A549 (cell line): ENCODE data around the gene ARHGEF38.

Source experiments
- BHLHE40 ChIP-seq: IDR thresholded peaks from 2 replicates; pipeline ENCODE4 v1.6.1; 2012; ENCODE audit warnings: low read depth, low read length, inconsistent platforms
- CBX2 ChIP-seq: fragments of 200-600 bp; sonication (generic); IDR thresholded peaks from 2 replicates; pipeline ENCODE4 v1.6.1; 2016; ENCODE audit warnings: low read depth, mild to moderate bottlenecking, borderline replicate concordance
- CEBPB ChIP-seq, 2 experiments: fragments of >200 bp in 1 of 2; sonication (Bioruptor Twin) in 1 of 2; formaldehyde crosslinking in 1 of 2; IDR thresholded peaks; 2 replicates each; pipeline ENCODE4 v1.6.1; 2012 to 2016
- CHD4 ChIP-seq: fragments of 200-600 bp; sonication (generic); IDR thresholded peaks from 2 replicates; pipeline ENCODE4 v1.6.1; 2016; ENCODE audit warnings: antibody characterized with exemption, mild to moderate bottlenecking, borderline replicate concordance
- CTCF ChIP-seq: fragments of >200 bp; sonication (Bioruptor Twin); formaldehyde crosslinking; IDR thresholded peaks from 3 replicates; pipeline ENCODE4 v1.5.1; 2016
- MAFK ChIP-seq: fragments of 450-650 bp; IDR thresholded peaks from 2 replicates; pipeline ENCODE4 v1.6.1; 2014; ENCODE audit not compliant: partially characterized antibody
- MAX ChIP-seq: IDR thresholded peaks from 2 replicates; pipeline ENCODE4 v1.6.1; 2012
- POLR2A ChIP-seq: IDR thresholded peaks from 2 replicates; pipeline ENCODE4 v1.6.1; 2012; ENCODE audit warnings: mild to moderate bottlenecking, low read length
- RFX5 ChIP-seq: fragments of 450-650 bp; IDR thresholded peaks from 2 replicates; pipeline ENCODE4 v1.7.1; 2014; ENCODE audit warnings: antibody characterized with exemption, mild to moderate bottlenecking, moderate library complexity
- RNF2 ChIP-seq: fragments of 200-600 bp; sonication (generic); IDR thresholded peaks from 2 replicates; pipeline ENCODE4 v1.6.1; 2016; ENCODE audit warnings: low read depth, mild to moderate bottlenecking, antibody characterized with exemption, moderate library complexity, borderline replicate concordance
- SMC3 ChIP-seq: fragments of >200 bp; sonication (Bioruptor Twin); formaldehyde crosslinking; IDR thresholded peaks from 3 replicates; pipeline ENCODE4 v1.6.1; 2018; ENCODE audit warnings: inconsistent platforms
- ZC3H11A ChIP-seq: fragments of 450-650 bp; IDR thresholded peaks from 2 replicates; pipeline ENCODE4 v1.6.1; 2014; ENCODE audit warnings: antibody characterized with exemption, mild to moderate bottlenecking

- TF ChIP-seq CHD4 (no peak), RFX5 (no peak), CTCF (peak; percentile 68), POLR2A (no peak), BHLHE40 (no peak), MAX (no peak), MAFK (no peak), CBX2 (no peak), CEBPB (IDR thresholded peaks at IDR 0.05) (no peak), ZC3H11A (no peak), SMC3 (peak; percentile 81), RNF2 (no peak)
Measured at GRCh38 chr4:105520819-105521790, 31.3 kb upstream of the ARHGEF38 start.
